HG03457 (cell line): Measurements from ENCODE around the gene FCF1.

ENCODE experiments used
- ATAC-seq: cut with Tn5 transposase; IDR thresholded peaks from one replicate; pipeline ENCODE4 v1.9.1; 2021; ENCODE audit warnings: moderate number of reproducible peaks; ENCODE audit not compliant: unreplicated experiment

FCF1 gene

DNA sequence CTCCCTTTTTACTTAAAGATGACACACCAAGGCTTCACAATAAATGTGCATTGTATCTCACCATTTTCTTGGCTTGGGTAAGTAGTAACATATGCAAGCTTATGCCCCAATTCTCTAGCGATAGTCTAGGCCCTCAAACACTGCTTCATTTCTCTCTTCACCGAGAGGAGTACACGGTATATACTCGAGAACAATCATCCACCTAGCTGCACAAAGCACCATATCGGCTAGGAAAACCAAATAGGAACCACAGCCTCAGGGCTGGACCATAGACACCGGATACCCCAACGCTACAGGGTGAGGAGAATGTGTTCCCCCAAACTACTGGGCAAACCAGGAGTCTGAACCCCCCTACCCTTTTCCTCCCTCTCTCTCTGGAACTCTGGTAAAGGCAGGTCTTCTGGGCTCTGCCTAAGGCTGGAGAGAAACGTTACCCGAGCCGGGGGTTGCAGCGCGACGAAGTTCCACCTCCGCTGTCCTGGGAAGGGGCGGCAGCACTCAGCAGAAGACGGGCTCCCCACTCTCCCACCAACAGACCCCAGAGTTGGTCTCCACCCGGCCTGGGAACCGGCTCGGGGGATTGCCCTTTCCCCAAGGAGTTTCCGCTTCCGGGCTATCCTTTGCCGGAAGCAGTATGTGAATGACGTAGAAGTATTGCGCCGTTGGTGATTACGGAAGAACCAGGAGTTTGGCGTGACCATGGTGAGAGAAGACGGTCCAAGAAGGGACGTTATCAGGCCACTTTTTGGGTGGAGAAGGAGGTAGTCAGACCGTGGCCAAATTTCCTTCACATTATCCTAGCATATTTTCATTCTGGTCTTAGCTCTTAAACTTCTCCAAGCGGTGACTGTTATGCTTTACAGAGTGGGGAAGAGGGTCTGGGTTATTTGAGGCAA, at the start of gene FCF1, which contains the start of gene AREL1:
FCF1 (plus strand) TSS at position 646 of the 896 bp plus-strand sequence; CDS start at position 700, 54 bp downstream.
AREL1 (minus strand) TSS at position 582 of the 896 bp plus-strand sequence. CDS start 27,465 bp downstream, outside the sequence.
- ATAC-seq, result peak; percentile 70

GRCh38 chr14:74663884-74664283, 49.1 kb upstream of the FCF1 start:
- no peak for ATAC-seq

DNA sequence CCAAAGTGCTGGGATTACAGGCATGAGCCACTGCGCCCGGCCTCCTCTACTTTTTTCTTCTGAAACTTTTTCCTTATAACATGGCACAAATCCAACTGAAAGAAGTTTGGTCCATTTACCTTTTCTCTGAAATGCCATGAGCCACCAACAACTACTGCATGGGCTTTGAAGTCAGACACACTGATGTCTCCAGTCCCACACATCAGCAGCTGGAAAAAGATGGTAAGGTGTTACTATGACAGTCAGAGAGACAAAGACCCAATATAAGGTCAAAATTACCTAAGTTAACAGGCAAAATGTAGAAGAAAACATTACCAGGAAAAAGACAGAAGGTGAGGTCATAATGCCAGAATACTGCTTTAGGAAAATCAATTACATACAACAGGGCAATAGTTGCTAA, 48.2 kb upstream of the FCF1 start:
- no peak for ATAC-seq

DNA sequence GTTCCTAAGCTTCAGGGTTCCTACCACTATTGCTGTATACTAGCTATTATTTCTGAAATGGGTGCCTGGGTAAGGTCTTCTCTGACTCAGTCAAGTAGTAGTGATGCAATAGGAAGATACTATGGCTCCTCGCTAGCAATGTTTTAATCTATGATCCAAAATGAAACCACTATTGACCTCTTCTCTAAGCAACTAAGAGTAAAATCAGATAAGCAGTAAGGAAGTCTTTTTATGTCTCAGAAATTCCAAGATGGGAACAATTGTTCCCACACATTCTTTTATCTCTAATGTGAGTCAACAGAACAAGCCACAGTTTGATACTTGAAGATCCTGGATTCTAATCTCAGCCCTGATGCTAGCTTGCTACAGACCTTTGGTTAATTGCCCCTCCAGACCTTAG, 45.2 kb upstream of the FCF1 start:
- no peak for ATAC-seq

- ATAC-seq, result no peak
Observed at GRCh38 chr14:74669256-74669655, 43.7 kb upstream of the FCF1 start.

- no peak for ATAC-seq
Observed at GRCh38 chr14:74669846-74670245, 43.1 kb upstream of the FCF1 start.

DNA sequence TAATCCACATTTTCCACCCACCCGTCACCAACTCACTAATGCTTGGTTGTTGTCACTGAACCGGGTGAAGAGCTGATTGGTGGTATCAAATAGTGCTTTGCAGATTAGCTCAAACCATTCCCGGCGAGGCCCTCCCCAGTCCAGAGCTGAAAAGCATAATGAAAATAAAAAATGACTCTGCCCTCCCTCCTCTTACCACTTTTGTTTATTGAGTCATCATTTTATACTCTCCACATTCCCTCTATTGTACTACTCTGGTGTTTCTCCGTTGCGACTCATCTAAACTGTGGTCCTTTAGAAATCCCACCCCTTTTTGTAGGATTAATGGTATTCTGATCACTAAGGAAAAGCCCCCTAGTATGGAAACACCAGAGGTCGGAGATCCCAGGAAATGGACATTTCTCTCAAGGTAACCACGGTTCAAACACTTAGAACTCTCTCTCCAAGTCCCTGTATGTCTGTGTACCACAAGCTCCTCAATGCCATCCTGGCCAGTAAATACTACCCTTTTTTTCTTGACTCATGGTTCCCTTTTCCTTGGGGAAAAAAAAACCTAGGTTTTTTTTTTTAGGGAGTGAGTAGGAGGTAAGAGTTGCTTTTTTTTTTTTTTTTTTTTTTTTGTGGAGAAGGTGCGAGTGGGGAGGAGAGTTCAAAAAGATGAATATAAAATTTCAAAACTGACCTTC, 42.1 kb upstream of the FCF1 start:
- no peak for ATAC-seq

GRCh38 chr14:74671789-74672188, 41.2 kb upstream of the FCF1 start:
- ATAC-seq, result no peak

DNA sequence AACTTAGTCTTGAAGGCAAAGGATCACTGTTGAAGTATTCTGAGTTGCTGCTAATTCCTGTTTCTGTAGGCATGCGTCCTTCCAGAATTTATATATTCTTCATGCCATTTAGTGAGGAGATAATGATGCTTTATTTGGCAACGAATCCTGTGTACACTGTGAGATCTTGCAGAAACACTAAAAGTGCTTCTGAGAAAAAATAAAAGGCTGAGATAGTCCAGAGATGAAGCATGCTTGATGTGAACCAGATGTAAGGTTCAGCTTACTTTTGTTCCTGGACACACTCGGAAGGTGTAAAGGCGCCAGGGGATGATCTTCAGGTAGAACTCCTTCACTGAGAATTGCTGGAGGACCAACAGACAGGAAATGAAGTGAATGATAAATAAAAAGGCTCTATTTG, 39.2 kb upstream of the FCF1 start:
- no peak for ATAC-seq

GRCh38 chr14:74675219-74675618, 37.7 kb upstream of the FCF1 start:
- ATAC-seq, result no peak

DNA sequence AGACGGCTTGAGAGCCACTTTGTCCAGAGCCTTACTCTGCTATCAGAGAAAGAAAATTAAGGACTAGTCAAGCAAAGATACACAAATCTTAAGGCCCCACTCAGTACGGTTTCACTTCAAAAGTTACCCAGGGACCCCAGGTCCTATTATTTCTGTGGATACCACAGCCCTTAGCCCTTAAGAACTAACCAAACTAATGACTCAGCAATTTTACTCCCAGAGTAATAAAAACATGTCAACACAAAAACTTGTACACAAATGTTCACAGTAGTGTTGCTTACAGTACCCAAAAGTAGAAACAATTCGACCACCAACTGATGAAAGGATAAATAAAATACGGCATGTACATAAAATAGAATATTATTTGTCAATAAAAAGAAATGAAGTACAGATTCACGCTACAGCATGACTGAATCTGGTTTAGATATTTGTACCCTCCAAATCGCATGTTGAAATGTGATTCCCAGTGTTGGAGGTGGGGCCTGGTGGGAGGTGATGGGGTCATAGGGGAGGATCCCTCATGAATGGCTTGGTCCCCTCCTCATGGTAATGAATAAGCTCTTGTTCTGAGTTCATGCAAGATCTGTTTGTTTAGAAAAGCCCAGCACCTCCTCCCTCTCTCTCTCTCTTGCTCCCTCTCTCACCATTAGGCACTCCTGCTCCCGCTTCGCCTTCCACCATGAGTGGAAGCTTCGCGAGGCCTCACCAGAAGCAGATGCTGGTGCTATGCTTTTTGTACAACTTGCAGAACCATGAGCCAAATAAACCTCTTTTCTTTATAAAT, 30.6 kb upstream of the FCF1 start:
- ATAC-seq, result no peak

DNA sequence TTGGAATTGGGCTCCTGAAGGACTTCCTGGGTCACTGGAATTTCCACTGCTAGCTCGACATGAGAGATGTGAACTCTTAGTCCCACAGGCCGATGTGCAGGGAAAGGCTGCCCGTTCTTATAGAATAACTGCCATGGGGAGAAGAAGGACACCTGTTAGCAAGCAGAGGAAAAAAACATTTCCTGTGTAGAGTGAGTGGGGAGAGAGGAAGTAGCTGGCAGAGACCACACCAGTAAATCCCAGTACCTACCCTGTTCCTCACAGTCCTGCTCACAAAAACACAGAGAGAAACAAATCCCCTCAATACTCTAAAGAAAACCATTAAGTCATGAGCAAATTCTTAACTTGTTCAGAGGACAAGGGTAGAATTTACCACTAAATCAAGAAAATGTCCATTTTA, 29.5 kb upstream of the FCF1 start:
- no peak for ATAC-seq

DNA sequence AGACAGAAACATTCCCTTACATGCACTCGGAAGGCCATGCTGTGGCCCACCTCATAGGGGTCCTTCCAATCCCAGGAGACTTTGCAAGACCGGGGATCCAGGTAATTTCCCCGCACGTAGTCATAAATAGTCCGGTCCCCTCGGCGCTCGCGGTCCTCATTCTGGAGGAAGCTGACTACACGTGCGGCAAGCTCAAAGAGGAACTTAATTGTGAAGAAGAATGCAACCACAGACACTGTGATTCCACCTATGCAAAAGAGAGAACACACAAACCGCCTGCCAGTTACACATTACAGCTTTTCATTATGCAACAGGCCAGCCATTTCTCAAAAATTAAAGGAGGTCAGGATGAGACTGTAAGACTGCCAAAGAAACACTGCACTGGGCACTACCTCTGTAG, 28.5 kb upstream of the FCF1 start:
- no peak for ATAC-seq

GRCh38 chr14:74685056-74685455, 27.9 kb upstream of the FCF1 start:
- no peak for ATAC-seq

- ATAC-seq, result no peak
Observed at GRCh38 chr14:74685921-74686678, 26.8 kb upstream of the FCF1 start.

GRCh38 chr14:74691456-74691855, 21.5 kb upstream of the FCF1 start:
- ATAC-seq, result no peak

DNA sequence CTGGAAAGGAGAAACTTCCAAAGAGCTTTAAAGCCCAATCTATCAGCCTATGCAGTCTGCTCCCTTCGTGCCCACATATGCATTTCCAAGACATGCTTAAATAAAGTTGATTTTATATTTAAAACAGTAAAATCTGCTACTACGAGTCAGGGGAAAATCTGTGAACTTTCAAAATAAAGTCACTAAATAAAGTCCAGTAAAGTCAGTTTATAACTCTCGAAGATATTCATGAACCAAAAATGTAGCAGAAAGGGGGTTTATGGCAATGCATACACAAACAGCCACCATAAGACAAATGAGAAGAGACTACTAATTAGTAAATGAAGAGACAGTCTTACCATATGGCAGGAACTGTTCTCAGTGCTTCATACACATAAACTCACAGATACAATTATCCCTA, 19.8 kb upstream of the FCF1 start:
- no peak for ATAC-seq

DNA sequence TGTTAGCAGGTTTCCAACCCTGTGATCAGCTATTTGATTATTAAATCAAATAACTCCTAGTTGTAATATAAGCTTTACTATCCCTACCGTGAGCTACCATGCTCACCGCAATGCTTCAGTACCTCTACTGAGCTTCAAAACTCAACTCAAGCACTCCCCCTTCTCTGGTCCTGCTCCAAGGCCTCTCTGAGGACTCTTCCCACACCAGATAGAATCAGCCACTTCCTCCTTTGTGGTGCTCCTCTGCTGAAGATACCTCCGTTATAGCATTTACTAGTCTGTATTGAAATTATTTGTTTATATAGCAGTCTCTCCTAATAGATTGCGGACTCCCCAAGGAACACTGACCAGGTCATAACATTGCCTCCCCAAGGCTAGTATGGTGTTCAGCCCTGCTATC, 17.5 kb upstream of the FCF1 start:
- ATAC-seq, result no peak

DNA sequence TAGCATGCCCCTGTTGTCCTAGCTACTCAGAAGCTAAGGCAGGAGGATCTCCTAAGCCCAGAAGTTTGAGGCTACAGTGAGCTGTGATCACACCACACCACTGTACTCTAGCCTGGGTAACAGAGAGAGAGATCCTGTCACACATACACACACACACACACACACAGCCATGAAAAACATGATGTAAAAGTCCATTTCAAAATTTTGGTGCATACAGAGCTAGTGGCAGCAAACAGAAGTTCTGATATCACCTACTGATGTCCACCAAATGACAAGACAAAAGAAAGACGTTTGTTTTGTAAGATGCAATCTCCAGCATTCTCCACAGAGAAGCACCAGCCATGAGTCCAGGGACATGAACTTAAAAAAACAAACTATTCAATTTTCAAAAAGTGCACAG, 15.9 kb upstream of the FCF1 start:
- ATAC-seq, result no peak

DNA sequence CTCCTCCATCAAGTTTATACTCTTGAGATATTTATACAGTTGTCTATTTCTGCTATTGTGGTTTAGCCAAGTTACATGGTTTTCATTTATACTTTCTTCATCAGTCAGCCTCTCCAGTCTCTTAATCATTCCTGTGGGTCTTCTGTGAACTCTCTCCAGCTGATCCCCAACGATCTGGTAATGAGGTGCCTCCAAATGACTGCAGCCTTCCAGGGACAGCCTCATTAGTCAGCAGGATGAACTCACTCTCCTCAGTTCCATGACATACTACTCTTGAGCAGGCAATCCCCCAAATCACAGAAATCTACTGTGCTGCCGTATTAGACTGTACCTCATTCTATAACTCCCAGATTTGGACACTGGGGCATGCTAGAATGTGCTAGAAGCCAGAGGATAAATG, 15.4 kb upstream of the FCF1 start:
- ATAC-seq, result no peak

DNA sequence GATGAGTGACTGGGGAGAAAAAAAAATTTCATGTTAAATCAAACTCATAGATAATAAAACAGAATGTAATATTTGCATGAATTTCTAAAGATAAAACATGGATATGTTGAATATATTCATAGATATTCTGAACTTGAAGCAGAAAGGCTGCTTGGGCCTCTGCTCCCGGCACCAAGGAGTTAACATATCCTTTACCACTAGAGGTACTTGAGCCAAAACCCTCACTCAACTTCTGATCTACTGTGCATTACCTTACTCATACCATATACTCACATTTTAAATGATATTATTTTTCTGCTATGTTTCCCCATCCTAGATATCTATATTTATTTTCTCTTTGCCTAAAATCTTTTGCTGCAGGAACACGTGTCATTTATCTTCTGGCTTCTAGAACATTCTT, 15.0 kb upstream of the FCF1 start:
- ATAC-seq, result no peak
